Measurements from ENCODE around the gene DPPA4. TPM values are rescaled to one million over a fixed set of nuclear protein-coding genes. Genes with fewer than 3 reads are reported as not detected.

The DPPA4 gene
- polyA plus RNA-seq, 1 of the 3 experiments (the other 2 are of a cell fraction) = not detected

DNA sequence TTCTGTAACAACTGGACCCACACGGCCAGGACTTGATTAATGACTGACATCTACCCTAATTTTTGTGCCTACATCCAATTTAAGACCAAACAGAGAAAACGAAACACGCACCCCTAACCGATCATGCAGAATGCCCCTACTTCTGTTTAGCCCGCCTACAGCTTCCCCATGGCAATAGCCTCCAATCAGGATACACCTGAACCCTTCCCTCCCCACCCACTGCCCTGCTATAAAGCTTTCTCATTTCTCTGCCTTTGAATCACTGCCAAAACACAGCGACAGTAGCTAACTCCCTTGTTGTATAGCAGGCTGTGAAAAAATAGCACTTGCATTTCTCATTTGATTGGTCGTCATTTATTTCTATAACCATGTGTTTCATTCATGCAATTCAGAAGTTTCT is 45.2 kb upstream of the DPPA4 start:
- H2AFZ ChIP-seq (ENCODE audit: low read depth) = no peak overlapping the region
- no peak overlapping the region for H3K4me3 ChIP-seq (ENCODE audit: low read depth in 2 of 2, low read length in 1 of 2)
- H3K27me3 ChIP-seq (ENCODE audit: insufficient read depth) = no peaks in the 10 kb centered on the region
- no peaks in the 10 kb centered on the region for H3K9me2 ChIP-seq
- H3F3A ChIP-seq (replicated peaks; ENCODE audit: insufficient read depth) = no peaks in the 10 kb centered on the region
- H3K27ac ChIP-seq (ENCODE audit: low read depth in 2 of 2, low read length in 1 of 2) = no peak overlapping the region
- H3K36me3 ChIP-seq (replicated peaks in 1 of 2; ENCODE audit: control insufficient read depth in 1 of 2, insufficient read depth in 2 of 2, low read length in 1 of 2) = no peaks in the 10 kb centered on the region
- H4K20me1 ChIP-seq (ENCODE audit: insufficient read depth) = no peaks in the 10 kb centered on the region
- H3K4me2 ChIP-seq = no peak overlapping the region
- H3K9me3 ChIP-seq = no peaks in the 10 kb centered on the region
- no peak for TF ChIP-seq REST (IDR thresholded peaks at IDR 0.05; ENCODE audit: low read depth, low read length)
- no peak for TF ChIP-seq RXRA (IDR thresholded peaks at IDR 0.05; ENCODE audit: borderline replicate concordance, low read depth)
- no peak for TF ChIP-seq FOXJ3 (CRISPR knock-in tag; IDR thresholded peaks at IDR 0.05)
- TF ChIP-seq TAF1 (IDR thresholded peaks at IDR 0.05; ENCODE audit: borderline replicate concordance, low read depth, low read length) = no peak
- TF ChIP-seq, protein P1, sequence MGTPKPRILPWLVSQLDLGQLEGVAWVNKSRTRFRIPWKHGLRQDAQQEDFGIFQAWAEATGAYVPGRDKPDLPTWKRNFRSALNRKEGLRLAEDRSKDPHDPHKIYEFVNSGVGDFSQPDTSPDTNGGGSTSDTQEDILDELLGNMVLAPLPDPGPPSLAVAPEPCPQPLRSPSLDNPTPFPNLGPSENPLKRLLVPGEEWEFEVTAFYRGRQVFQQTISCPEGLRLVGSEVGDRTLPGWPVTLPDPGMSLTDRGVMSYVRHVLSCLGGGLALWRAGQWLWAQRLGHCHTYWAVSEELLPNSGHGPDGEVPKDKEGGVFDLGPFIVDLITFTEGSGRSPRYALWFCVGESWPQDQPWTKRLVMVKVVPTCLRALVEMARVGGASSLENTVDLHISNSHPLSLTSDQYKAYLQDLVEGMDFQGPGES (IDR thresholded peaks at IDR 0.05; ENCODE audit: low read depth, low read length) = no peak
- no peak for TF ChIP-seq PBX3 (IDR thresholded peaks at IDR 0.05)
- TF ChIP-seq ELF1 (IDR thresholded peaks at IDR 0.05) = no peak
- TF ChIP-seq TEAD4 (IDR thresholded peaks at IDR 0.05; ENCODE audit: borderline replicate concordance, insufficient read depth) = no peak
- TF ChIP-seq GABPA (IDR thresholded peaks at IDR 0.05; ENCODE audit: low read depth) = no peak
- TF ChIP-seq RCOR1 (IDR thresholded peaks at IDR 0.05; ENCODE audit: low read length) = no peak
- no peak for TF ChIP-seq SMC3 (IDR thresholded peaks at IDR 0.05; ENCODE audit: low read depth, low read length)
- TF ChIP-seq, protein P2, sequence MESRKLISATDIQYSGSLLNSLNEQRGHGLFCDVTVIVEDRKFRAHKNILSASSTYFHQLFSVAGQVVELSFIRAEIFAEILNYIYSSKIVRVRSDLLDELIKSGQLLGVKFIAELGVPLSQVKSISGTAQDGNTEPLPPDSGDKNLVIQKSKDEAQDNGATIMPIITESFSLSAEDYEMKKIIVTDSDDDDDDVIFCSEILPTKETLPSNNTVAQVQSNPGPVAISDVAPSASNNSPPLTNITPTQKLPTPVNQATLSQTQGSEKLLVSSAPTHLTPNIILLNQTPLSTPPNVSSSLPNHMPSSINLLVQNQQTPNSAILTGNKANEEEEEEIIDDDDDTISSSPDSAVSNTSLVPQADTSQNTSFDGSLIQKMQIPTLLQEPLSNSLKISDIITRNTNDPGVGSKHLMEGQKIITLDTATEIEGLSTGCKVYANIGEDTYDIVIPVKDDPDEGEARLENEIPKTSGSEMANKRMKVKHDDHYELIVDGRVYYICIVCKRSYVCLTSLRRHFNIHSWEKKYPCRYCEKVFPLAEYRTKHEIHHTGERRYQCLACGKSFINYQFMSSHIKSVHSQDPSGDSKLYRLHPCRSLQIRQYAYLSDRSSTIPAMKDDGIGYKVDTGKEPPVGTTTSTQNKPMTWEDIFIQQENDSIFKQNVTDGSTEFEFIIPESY (IDR thresholded peaks at IDR 0.05; ENCODE audit: borderline replicate concordance, low read depth) = no peak
- TF ChIP-seq, protein P3, sequence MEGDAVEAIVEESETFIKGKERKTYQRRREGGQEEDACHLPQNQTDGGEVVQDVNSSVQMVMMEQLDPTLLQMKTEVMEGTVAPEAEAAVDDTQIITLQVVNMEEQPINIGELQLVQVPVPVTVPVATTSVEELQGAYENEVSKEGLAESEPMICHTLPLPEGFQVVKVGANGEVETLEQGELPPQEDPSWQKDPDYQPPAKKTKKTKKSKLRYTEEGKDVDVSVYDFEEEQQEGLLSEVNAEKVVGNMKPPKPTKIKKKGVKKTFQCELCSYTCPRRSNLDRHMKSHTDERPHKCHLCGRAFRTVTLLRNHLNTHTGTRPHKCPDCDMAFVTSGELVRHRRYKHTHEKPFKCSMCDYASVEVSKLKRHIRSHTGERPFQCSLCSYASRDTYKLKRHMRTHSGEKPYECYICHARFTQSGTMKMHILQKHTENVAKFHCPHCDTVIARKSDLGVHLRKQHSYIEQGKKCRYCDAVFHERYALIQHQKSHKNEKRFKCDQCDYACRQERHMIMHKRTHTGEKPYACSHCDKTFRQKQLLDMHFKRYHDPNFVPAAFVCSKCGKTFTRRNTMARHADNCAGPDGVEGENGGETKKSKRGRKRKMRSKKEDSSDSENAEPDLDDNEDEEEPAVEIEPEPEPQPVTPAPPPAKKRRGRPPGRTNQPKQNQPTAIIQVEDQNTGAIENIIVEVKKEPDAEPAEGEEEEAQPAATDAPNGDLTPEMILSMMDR (IDR thresholded peaks at IDR 0.05) = no peak
- no peak for TF ChIP-seq NFIC (IDR thresholded peaks at IDR 0.05; ENCODE audit: borderline replicate concordance)
- no peak for TF ChIP-seq NRF1 (IDR thresholded peaks at IDR 0.05; ENCODE audit: low read depth, low read length)
- TF ChIP-seq, protein P4, sequence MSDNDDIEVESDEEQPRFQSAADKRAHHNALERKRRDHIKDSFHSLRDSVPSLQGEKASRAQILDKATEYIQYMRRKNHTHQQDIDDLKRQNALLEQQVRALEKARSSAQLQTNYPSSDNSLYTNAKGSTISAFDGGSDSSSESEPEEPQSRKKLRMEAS (IDR thresholded peaks at IDR 0.05; ENCODE audit: low read depth) = no peak
- DNase-seq = no peak
- POLR2A ChIA-PET = no interaction called here
- CTCF ChIA-PET = no interaction called here
- 51% methylated on average over 7 of the region's 7 CpGs for WGBS (ENCODE audit: low lambda C conversion rate)
- H3K4me1 ChIP-seq (ENCODE audit: control insufficient read depth in 1 of 2, insufficient read depth in 2 of 2, low read depth in 1 of 2, low read length in 1 of 2) = no peaks in the 10 kb centered on the region
- no peaks in the 10 kb centered on the region for H3K79me2 ChIP-seq (ENCODE audit: insufficient read depth)
- no peak overlapping the region for H3K9ac ChIP-seq

Data from SK-N-SH (cell line).